HG03064 (cell line): Measurements from ENCODE around the gene GRHL1.
"Not testable (repeated sequence)": the region's sequence is repeated elsewhere in the genome, so short reads cannot be mapped to it uniquely, and the experiment has no call there.

Experiments used
- ATAC-seq: cut with Tn5 transposase; IDR thresholded peaks from one replicate; pipeline ENCODE4 v1.9.1; 2021; ENCODE audit warnings: low read depth; ENCODE audit not compliant: unreplicated experiment

GRHL1 gene

DNA sequence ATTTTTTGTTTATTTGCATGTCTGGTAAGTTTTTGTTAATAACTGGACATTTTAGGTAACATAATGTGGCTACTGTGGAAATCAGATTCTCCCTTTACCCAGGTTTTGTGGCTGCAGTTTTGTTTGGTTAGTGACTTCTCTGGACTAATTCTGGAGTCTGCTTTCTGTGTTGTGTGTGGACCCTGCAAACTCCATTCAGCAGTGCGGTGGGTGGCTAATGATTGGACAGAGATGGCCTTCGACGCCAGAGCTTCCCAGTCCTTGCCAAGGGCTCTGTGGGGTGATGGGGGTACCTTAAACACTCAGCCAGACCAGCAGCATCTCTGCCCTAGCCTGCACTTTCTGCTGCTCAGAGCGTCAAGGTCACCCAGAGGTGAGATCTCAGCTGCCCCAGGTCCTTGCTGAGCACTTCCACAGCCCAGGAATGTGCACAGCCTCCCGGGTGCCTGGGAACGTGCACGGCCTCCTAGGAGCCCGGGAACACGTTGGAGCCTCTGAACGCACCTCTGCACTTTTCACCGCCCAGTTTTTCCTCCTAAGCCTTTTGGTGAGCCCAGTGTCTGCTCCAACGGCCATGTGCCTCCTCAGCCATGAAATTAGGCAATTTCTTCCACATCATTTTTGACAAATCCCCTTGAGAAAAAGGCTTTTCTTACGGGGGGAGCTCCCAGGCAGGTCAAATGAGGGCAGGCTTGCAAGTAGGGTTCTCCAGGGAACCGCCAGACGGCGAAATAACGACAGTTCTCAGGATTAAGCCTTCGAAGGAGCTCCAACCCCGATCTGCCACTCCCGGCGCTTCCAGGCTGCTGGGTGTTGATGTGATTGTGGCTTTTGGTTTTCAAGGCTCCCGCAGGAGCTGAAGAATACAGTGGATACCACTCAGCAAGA is 56.7 kb downstream of the GRHL1 start:
- ATAC-seq = no peak

DNA sequence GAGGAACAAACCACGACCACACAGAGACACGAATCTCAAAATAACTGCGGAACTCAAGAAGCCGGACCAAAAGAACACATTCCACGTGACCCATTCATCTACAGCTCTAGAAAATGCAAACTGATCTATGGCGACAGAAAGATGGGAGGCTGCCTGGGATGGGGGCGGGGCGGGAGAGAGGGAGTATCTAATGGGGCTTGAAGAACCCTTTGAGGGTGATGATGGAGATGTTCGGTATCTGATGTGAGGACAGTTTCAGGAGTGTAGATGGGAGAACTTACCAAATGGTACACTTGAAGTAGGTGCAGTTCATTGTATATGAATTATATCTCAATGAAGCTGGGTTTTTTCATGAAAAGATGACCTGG is 57.3 kb downstream of the GRHL1 start:
- no peak for ATAC-seq

DNA sequence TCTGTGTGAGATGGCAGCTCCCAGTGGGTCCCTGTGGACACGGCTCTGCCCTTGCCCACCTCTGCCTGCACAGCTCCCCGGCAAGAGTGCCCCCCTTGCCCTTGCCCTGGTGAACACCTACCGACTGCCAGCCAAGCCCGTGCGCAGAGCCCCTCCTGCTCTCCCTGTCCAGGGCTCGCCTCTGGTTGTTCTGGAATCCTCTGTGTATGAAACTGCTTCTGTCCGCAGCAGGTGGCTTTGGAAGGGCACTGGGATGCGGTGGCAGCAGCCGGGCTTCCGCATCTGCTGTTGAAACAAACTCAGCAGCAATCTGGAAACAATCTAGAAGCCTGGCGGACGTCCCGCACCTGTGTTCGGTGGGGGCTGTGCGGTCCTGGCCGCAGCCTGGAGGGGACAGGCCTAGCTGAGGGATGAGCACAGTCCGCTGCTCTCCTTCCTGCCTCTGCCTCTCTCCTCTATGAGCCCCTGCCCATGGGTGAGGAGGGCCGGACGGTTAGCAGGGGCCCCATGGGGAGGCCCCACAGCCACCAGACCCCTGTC is 57.8 kb downstream of the GRHL1 start:
- ATAC-seq = no peak

DNA sequence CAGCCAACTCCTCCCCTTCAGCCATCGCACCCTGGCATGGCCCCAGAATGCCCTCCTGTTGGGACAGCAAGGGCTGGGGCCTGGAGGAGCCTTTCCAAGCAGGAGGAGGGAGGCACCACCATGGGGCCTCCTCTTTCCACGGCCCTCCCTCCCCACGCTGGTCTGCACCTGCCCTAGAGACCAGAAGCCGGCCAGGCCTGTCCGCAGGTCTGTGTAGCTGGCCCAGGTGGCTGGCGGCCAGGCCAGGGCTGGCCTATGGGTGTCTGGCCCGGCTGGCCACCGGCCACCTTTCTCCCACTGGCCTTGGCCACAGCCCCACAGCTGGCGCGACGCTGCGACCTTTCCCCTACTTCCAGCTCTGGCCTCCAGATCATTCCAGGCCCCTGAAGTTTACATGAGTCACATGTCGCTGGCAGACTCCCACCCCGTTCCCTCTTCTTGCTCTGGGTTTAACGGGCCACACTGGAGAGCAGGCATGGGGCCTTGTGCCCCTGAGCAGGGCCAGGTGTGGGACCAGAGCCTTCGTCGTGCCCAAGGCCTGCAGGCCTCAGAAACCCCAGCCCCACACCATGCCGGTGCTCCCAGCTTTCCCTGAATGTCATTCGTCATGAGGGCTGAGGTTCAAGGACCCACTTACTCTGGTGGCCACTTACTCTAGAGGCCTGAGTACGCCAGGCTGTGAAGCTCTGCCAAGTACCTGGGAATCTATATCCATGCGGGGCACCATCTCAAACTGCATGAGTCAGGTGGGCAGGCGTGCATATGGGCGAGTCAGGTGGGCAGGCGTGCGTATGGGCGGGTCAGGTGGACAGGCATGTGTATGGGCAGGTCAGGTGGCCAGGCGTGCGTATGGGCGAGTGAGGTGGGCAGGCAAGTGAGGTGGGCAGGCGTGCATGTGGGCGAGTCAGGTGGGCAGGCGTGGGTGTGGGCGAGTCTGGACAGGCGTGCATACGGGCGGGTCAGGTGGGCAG is 58.6 kb downstream of the GRHL1 start:
- ATAC-seq = no peak

DNA sequence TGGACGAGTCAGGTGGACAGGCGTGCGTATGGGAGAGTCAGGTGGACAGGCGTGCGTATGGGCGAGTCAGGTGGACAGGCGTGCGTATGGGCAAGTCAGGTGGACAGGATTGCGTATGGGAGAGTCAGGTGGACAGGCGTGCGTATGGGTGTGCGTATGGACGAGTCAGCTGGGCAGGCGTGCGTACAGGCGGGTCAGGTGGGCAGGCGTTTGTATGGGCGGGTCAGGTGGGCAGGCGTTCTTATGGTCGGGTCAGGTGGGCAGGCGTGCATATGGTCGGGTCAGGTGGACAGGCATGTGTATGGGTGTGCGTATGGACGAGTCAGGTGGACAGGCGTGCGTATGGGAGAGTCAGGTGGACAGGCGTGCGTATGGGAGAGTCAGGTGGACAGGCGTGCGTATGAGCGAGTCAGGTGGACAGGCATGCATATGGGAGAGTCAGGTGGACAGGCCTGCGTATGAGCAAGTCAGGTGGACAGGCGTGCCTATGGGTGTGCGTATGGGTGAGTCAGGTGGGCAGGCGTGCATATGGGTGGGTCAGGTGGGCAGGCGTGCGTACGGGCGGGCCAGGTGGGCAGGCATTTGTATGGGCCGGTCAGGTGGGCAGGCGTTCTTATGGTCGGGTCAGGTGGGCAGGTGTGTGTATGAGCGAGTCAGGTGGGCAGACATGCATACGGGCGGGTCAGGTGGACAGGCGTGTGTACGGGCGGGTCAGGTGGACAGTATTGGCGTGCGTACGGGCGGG is 59.5 kb downstream of the GRHL1 start:
- ATAC-seq = not testable (repeated sequence)

DNA sequence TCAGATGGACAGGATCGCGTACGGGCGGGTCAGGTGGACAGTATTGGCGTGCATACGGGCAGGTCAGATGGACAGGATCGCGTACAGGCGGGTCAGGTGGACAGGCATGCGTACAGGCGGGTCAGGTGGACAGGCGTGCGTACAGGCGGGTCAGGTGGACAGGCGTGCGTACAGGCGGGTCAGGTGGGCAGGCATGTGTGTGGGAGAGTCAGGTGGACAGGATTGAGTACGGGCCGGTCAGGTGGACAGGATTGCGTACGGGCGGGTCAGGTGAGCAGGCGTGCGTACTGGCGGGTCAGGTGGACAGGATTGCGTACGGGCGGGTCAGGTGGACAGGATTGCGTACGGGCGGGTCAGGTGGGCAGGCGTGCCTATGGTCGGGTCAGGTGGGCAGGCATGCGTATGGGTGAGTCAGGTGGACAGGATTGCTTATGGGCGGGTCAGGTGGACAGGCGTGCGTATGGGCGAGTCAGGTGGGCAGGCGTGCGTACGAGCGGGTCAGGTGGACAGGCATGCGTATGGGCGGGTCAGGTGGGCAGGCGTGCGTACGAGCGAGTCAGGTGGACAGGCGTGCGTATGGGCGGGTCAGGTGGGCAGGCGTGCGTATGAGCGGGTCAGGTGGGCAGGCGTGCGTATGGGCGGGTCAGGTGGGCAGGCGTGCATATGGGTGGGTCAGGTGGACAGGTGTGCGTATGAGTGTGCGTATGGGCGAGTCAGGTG is 60.3 kb downstream of the GRHL1 start:
- not testable (repeated sequence) for ATAC-seq

DNA sequence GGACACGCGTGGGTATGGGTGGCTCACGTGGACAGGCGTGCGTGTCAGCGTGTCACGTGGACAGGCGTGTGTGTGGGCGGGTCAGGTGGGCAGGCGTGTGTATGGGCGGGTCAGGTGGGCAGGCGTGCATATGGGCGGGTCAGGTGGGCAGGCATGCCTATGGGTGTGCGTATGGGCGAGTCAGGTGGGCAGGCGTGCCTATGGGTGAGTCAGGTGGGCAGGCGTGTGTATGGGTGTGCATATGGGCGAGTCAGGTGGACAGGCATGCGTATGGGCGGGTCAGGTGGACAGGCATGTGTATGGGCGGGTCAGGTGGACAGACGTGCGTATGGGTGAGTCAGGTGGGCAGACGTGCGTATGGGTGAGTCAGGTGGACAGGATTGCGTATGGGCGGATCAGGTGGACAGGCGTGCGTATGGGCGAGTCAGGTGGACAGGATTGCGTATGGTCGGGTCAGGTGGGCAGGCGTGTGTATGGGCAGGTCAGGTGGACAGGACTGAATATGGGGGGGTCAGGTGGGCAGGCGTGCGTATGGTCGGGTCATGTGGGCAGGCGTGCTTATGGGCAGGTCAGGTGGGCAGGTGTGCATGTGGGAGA is 61.0 kb downstream of the GRHL1 start:
- not testable (repeated sequence) for ATAC-seq

DNA sequence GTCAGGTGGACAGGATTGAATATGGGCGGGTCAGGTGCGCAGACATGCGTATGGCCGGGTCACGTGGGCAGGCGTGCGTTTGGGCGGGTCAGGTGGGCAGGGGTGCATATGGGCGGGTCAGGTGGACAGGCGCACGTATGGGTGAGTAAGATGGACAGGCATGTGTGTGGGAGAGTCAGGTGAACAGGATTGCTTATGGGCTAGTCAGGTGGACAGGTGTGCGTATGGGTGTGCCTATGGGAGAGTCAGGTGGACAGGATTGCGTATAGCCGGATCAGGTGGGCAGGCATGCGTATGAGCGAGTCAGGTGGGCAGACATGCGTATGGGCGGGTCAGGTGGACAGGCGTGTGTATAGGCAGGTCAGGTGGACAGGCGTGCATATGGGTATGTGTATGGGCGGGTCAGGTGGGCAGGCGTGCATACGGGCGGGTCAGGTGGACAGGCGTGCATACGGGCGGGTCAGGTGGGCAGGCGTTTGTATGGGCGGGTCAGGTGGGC is 61.5 kb downstream of the GRHL1 start:
- no peak for ATAC-seq

DNA sequence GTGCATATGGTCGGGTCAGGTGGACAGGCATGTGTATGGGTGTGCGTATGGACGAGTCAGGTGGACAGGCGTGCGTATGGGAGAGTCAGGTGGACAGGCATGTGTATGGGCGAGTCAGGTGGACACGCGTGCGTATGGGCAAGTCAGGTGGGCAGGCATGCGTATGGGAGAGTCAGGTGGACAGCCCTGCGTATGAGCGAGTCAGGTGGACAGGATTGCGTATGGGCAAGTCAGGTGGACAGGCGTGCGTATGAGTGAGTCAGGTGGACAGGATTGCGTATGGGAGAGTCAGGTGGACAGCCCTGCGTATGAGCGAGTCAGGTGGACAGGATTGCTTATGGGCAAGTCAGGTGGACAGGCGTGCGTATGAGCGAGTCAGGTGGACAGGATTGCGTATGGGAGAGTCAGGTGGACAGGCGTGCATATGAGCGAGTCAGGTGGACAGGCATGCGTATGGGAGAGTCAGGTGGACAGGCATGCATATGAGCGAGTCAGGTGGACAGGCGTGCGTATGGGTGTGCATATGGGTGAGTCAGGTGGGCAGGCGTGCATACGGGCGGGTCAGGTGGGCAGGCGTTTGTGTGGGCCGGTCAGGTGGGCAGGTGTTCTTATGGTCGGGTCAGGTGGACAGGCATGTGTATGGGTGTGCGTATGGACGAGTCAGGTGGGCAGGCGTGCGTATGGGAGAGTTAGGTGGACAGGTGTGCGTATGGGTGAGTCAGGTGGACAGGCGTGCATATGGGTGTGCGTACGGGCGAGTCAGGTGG is 62.3 kb downstream of the GRHL1 start:
- ATAC-seq = not testable (repeated sequence)

DNA sequence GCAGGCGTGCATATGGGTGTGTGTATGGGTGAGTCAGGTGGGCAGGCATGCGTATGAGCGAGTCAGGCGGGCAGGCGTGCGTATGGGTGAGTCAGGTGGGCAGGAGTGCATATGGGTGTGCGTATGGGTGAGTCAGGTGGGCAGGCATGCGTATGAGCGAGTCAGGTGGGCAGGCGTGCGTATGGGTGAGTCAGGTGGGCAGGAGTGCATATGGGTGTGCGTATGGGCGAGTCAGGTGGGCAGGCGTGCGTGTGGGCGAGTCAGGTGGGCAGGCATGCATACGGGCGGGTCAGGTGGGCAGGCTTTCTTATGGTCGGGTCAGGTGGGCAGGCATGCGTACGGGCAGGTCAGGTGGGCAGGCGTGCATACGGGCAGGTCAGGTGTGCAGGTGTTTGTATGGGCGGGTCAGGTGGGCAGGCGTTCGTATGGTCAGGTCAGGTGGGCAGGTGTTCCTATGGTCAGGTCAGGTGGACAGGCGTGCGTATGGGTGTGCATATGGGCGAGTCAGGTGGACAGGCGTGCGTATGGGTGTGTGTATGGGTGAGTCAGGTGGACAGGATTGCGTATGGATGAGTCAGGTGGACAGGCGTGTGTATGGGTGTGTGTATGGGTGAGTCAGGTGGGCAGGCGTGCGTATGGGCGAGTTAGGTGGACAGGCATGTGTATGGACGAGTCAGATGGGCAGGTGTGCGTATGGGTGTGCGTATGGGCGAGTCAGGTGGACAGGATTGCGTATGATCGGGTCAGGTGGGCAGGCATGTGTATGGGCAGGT is 63.1 kb downstream of the GRHL1 start:
- ATAC-seq = no peak

DNA sequence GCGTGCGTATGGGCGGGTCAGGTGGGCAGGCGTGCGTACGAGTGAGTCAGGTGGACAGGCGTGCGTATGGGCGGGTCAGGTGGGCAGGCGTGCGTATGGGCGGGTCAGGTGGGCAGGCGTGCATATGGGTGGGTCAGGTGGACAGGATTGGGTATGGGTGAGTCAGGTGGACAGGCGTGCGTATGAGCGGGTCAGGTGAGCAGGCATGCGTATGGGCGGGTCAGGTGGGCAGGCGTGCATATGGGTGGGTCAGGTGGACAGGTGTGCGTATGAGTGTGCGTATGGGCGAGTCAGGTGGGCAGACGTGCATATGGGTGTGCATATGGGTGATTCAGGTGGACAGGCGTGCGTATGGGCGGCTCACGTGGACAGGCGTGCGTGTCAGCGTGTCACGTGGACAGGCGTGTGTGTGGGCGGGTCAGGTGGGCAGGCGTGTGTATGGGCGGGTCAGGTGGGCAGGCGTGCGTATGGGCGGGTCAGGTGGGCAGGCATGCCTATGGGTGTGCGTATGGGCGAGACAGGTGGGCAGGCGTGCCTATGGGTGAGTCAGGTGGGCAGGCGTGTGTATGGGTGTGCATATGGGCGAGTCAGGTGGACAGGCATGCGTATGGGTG is 64.0 kb downstream of the GRHL1 start:
- not testable (repeated sequence) for ATAC-seq

DNA sequence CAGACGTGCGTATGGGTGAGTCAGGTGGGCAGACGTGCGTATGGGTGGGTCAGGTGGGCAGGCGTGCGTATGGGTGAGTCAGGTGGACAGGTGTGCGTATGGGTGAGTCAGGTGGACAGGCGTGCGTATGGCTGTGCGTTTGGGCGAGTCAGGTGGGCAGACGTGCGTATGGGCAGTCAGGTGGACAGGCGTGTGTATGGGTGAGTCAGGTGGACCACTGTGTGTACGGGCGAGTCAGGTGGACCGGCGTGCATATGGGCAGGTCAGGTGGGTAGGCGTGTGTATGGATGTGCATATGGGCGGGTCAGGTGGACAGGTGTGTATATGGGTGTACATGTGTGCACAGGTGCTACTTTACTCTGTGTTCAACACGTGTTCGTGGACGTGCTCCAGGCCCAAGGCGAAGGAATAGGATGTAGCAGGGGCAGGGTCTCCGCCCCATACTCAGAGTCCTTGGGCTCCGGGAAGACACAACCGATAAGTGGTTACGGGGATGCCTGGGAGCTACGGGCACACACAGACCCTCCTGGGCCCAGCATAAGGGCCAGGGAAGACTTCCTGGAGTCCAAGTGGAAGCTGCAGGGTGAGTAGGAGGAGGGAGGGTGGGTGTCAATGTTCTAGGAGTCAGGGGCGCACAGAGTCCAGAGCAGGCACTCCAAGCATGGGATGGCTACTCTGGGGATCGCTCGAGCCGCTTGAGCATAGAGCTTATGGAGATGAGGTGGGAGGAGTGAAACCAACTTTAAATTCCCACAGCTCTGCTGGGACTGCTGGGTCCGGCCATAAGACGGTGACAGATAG is 64.7 kb downstream of the GRHL1 start:
- ATAC-seq = no peak

DNA sequence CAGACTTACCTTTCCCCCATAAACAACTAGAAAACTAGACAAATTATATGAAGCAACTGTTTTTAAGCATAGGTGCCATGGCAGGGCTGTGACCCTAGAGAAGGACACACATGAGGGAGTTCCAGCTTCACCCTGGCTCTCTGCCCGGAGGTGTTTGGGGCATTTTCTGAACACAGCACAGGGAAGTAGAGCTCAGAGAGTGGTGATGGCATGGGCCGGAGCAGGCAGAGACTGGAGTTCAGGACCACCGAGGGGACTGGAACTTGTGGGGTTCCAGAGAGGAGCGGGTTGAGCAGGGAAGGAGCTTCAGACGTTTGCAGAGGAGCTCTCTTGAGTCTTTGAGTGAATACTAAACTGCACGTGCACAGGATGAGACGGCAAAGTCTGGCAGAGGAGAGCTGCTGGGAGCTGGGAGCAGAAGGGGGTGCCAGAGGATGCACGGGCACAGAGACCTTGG is 65.3 kb downstream of the GRHL1 start:
- no peak for ATAC-seq

DNA sequence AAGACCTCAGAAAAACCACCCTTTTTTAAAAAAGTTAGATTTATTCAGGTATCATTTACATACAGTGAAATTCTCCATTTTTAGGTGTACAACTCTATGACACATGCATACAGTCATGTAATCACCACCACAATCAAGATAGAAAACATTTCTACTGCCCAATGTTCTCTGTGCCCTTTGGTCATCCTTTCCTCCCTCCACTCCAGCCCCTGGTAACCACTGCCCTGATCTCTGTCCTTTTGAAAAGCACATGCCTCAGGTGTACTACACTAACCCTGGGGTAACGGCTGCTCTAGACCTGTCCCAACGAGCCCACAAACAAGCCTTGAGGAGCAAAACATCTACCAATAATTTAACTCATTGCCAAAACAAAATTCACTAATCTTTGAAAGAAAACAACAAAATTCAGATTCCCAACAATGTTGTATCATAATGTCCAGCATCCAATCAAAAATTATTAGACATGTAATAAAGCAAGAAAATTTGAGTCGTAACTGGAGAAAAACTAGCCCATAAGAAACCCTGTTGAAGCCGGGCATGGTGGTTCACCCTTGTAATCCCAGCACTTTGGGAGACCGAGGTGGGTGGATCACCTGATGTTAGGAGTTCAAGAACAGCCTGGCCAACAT is 65.9 kb downstream of the GRHL1 start:
- no peak for ATAC-seq

DNA sequence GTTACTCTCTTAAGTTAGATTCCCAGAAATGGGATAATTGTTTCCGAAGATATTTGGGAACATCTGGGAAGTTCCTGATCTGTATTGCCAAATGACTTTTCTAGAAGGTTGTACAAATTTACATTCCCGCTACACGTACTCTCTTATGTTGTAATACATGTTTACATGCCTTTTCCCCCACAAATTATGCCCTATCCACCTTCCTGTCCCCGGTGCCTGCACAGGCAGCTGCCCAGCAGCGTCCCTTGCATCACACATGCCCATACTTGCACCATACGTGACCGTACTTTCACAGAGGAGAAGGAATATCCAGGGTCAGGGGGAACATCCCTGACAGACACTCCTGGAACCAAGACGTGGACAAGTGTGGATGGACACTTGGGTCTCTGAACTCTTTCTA is 67.7 kb downstream of the GRHL1 start:
- no peak for ATAC-seq
